Uterus (tissue), 2 donors: ENCODE results near the gene DPP10.

Experiments
- CTCF ChIP-seq, 4 experiments: fragments of 200-600 bp in 2 of 4; fragments of 450-650 bp in 2 of 4; sonication (generic) in 2 of 4; IDR thresholded peaks; one replicate each; pipeline ENCODE4 v1.5.1; 2016 to 2019; ENCODE audit warnings: antibody characterized with exemption in 4 of 4, mild to moderate bottlenecking in 2 of 4, moderate library complexity in 1 of 4
- POLR2A ChIP-seq, 2 donors: fragments of 450-650 bp; IDR thresholded peaks; one replicate each; pipeline ENCODE4 v1.6.1; 2016; ENCODE audit warnings: antibody characterized with exemption in 2 of 2, mild to moderate bottlenecking in 1 of 2, moderate library complexity in 1 of 2

- TF ChIP-seq CTCF (IDR thresholded peaks at IDR 0.05) (no peak), POLR2A (IDR thresholded peaks at IDR 0.05) (no peak)
Observed at GRCh38 chr2:115161081-115161770, 718.8 kb downstream of the DPP10 start.
